Skeletal muscle cell (primary cell): Measurements from ENCODE around the gene PREX1.
"Not testable (repeated sequence)": the region's sequence is repeated elsewhere in the genome, so short reads cannot be mapped to it uniquely, and the experiment has no call there.

ENCODE experiments used
- DNase-seq: peaks from one replicate; pipeline ENCODE4 v3.0.0-alpha.2; 2010; ENCODE audit warnings: low read depth
- H3K4me3 ChIP-seq: 2 replicates; pipeline ENCODE4 v1.5.1; 2011; ENCODE audit warnings: low read depth, mild to moderate bottlenecking, control low read depth, low read length, moderate library complexity

The PREX1 gene

DNA sequence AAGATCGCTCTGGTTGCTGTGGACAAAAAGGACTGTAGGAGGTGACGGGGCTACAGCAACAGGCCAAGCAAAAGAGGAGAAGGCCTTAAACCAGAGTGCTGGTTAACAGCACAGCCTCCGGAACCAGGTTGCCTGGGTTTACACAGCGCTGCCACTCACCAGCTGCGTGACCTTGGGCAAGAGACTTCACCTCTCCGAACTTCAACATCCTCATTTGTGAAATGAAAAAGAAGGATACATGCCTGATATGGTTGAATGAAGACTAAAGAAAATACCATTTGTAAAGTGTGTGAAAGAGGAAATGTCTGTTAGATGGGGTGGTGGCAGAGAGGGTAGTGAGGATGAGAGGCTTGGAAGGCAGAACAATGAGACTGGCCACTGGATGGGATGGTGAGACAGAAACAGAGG, 44.9 kb downstream of the PREX1 start:
- no peak for DNase-seq
- no peak overlapping the region for H3K4me3 ChIP-seq

- DNase-seq, result no peak
- no peak overlapping the region for H3K4me3 ChIP-seq
These were observed 45.7 kb downstream of the PREX1 start for GRCh38 chr20:48782053-48782452.

DNA sequence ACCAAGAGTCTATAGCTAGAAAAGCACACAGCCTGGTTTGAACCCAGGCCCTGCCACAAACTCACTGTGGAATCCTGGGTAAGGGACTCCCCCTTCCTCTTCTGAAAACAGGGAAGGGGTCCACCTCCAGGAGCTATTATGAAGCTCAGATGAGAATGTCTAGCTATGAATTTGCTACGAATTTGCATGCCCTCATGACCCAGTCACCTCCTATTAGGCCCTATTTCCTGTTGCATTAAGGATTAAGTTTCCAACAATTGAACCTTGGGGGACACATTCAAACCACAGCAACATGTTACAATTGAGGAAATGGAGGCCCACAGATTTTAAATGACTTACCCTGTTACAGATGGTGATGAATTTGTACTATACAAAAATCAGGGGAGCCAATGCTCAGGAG, 46.2 kb downstream of the PREX1 start:
- no peak for DNase-seq
- H3K4me3 ChIP-seq, result no peak overlapping the region

- H3K4me3 ChIP-seq, result no peak overlapping the region
- no peak for DNase-seq
These were observed 48.4 kb downstream of the PREX1 start for GRCh38 chr20:48779435-48779834.

- no peak for DNase-seq
These were observed 50.0 kb downstream of the PREX1 start for GRCh38 chr20:48777821-48778220.

GRCh38 chr20:48777005-48777404, 50.8 kb downstream of the PREX1 start:
- no peak for DNase-seq
- no peak overlapping the region for H3K4me3 ChIP-seq

More at GRCh38 chr20:48777821-48778220, 50.0 kb downstream of the PREX1 start:
- no peak overlapping the region for H3K4me3 ChIP-seq

DNA sequence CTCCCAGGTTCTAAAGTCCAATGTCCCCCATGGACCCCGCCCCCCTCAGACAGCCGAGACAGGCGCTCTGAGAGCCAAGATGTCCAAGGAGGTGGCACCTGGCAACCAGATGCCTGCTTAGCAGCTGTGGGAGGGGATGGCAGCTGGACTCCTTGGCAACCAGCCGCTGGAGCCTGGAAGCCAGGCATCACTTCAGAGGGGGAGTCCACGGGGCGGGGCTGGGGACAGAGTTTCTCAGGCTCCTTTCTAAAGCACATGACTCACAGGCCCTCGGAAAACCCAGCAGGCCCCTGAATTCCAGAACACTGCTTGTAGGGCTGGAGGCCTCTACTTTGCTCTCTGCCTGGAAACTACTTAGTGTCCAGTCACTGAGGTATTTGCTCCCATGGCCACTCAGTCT, 51.5 kb downstream of the PREX1 start:
- peak; percentile 57 for DNase-seq
- H3K4me3 ChIP-seq, result no peak overlapping the region

GRCh38 chr20:48775545-48775944, 52.3 kb downstream of the PREX1 start:
- DNase-seq, H3K4me3 ChIP-seq: not testable (repeated sequence)

DNA sequence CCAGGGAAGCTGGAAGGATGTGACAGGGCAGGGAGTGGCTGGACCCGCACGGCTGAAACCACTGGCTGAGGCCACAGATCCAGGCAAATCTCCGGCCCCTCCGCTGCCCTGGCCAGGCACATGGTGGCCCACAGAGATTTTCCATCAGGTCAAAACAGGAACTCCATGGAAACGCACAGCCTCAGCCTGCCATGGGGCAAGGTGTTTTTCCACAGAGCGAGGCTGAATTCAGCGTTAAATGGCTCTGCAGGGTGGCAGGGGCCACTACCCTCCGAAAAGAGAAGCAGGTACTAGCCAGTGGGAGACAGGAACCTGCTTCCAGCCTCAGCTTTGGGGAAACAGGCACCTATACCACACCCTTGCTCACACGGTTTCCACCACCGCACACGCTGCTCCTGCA, 53.1 kb downstream of the PREX1 start:
- no peak for DNase-seq
- no peak overlapping the region for H3K4me3 ChIP-seq

DNA sequence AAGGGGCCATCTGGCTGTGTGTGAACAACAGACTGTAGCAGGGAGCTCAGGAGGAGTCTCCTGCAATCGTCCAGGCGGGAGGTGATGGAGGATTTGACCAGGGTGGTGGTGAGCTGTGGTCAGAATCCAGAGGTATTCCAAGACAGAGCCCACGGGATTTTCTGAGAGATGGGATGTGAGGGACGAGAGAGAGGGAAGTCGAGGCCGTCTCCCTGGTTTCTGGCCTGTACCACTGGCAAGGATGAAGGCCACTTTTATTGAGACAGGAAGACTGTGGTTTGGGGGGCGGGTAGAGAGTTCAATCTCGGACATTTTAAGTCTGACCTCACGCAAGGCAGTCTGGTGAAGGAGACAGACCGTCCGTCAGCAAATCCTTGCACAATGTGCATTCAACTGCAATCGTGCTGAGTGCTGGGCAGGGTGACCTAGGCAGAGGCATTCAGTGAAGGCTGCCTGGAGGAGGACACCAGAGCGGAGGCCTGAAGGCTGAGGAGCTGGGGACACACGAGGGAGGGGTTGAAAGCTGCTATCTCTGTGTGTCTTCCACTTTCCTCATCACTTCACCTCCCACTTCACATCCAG, 53.9 kb downstream of the PREX1 start:
- H3K4me3 ChIP-seq, result no peak overlapping the region
- no peak for DNase-seq

- no peak for DNase-seq
- H3K4me3 ChIP-seq, result no peak overlapping the region
These were observed 55.4 kb downstream of the PREX1 start for GRCh38 chr20:48772183-48772976.

DNA sequence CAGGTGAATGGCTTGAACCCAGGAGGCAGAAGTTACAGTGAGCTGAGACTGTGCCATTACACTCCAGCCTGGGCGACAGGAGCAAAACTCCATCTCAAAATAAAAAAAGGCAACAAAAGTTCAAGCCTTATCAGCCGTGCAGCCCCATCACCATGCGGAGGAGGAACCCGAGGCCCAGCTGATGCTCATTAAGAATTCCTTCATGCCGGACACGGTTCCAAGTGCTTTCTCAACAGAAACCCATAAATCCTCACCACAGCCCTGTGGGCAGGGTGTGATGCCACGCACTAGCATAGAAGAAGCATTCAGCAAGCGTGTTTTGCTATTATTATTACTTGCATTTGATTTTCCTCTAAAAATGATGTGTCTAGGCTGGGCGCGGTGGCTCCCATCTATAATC, 56.3 kb downstream of the PREX1 start:
- H3K4me3 ChIP-seq, result no peak overlapping the region
- no peak for DNase-seq

GRCh38 chr20:48770700-48771442, 56.9 kb downstream of the PREX1 start:
- DNase-seq, result no peak
- no peak overlapping the region for H3K4me3 ChIP-seq

DNA sequence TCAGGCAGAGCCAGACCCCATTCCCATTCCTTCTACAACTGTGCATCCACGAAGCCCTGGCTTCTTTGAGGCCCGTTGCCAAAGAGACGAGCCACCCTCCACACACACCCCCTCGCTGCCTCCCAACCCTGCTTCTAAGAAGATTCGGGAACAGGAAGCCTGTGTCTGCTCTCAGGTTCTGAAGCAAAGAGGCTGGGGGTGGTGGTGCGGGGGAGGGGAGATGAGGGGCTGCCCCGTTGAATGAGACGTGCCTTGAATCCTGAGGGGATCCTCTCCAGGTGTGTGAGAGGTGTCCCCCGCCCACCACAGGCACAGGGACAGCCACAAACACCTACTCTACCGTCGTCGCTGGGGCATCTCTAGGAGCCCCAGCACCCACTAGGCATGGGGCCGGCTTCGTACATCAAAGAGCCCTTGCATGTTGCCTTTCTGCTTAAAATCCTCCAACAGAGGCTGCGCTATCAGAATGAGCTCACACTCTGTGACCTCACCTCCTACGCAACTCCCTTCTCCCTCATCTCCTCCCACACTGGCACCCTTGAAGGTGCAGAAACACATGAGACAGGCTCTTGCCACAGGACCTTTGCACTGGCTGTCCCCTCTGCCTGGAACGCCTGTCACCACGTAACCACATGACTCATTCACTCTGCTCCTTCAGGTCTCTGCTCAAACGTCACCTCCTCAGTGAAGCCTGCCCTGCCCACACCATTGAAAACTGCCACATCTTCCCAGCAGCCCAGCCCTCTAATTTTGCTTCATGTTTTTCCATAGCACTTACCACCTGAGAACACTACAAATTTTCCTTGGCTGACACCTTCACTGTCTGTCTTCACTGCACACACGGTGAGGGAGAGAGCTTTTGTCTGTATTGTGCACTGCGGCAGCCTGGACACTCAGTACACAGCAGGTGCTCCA, 58.5 kb downstream of the PREX1 start:
- no peak overlapping the region for H3K4me3 ChIP-seq
- DNase-seq, result no peak

DNA sequence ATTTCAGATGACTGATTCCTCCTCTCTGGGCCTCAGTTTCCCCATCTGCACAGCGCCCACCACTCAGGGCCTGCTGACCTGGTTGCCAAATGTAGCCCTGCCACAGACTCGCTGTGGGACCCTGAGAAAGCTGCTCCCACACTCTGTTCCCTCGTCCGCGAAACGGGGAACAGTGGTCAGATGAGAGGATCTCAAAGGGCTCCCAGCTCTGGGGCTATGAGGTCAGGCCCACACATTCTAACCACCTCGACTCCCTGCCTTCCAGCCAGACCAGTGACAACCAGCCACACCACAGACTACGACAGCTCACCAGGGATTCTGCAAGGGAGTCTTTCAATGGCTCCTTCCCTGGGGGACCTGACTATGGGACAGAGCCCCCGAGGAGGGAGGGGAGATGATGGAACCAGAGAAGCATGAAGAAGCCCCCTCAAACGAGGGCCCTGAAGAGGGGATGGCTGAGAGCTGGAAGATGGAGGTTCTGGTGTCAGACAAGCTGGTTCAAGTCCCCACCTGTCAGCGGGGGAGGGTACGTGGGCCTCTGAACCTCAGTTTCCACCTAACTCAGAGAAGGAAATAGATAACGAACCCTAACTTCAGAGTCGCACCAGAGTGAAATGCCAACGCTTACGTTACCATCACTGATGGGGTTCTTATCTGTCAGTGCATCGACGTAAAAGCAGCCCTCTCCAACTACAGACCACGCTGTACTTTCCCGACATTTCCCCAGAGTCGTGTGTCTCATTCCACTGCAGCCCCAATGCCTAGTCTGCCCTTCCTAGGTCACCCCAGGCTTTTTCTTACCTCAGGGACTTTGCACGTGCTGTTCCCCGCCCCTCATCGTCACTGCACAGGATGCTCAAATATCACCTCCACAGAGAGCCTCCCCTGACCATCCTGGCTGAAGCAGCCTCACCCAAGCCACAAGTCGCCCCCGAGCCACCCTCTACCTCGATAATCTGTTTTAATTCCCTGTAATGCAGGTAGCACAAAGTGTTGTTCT, 60.5 kb downstream of the PREX1 start:
- no peak for DNase-seq
- H3K4me3 ChIP-seq, result no peak overlapping the region

DNA sequence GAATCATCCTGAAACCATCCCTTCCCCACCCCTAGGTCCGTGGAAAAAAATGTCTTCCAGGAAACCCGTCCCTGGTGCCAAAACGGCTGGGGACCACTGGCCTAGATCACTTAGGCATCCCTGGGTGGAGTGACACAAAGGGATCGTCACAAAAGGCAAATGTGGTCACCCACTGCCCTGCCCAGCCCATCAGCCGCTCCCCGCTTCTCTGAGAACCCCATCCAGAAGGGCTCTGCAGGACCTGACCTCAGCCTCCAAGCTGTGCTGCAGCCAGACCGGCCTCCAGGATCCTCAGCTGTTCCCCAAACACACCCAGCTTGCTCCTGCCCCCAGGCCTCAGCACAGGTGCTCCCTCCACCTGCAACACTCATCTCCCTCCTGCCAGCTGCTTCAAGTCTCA, 61.6 kb downstream of the PREX1 start:
- H3K4me3 ChIP-seq, result no peak overlapping the region
- no peak for DNase-seq

DNA sequence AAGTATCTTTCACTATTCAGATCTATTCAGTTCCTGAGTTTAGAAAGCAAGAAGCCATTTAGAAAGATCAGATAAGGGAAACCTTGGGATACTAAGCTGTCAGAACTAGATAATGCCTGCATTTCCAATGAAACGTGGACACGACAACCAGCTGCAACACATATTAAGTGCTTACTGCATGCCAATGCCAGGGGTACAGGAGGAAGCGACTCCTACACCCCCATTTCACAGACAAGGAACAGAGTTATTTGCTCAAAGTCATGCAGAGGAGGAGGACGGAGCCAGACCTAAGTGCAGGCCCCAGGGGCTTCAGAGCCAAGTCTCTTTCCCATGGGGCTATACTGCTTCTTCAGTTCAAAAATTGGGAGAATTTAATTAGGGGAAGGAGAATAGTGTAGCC, 62.4 kb downstream of the PREX1 start:
- DNase-seq, result no peak
- no peak overlapping the region for H3K4me3 ChIP-seq

- no peak for DNase-seq
- H3K4me3 ChIP-seq, result no peak overlapping the region
These were observed 64.4 kb downstream of the PREX1 start for GRCh38 chr20:48763216-48763914.
